ENCODE results near the gene RAB11FIP4. TPM values are rescaled to one million over a fixed set of nuclear protein-coding genes. Genes with fewer than 3 reads are reported as not detected.

Gene RAB11FIP4
- total RNA-seq, 2 donors from 2014 or later, result 22.5 to 30.8 TPM

- Histone ChIP-seq H3K9me3 (no peaks in the 10 kb centered on the region), H3K27me3 (replicated peaks; ENCODE audit: insufficient read depth) (no peaks in the 10 kb centered on the region), H3K4me3 (no peak overlapping the region), H3K27ac (no peak overlapping the region), H3K36me3 (no peaks in the 10 kb centered on the region), H3K4me1 (replicated peaks) (no peaks in the 10 kb centered on the region)
- intact Hi-C loops (cut with DNase I), result no loop called here
- no peak for DNase-seq (ENCODE audit: low spot score)
- 96% methylated on average over 4 of the region's 4 CpGs for WGBS
- TF ChIP-seq CTCF (IDR thresholded peaks at IDR 0.05), result no peak
- no peak for TF ChIP-seq POLR2AphosphoS5 (IDR thresholded peaks at IDR 0.05)
- TF ChIP-seq POLR2A (IDR thresholded peaks at IDR 0.05), result no peak
Measured at GRCh38 chr17:31518478-31518877, 127.0 kb downstream of the RAB11FIP4 start.

GRCh38 chr17:31521632-31522283 lies 130.3 kb downstream of the RAB11FIP4 start:
- TF ChIP-seq CTCF (IDR thresholded peaks at IDR 0.05), result no peak
- TF ChIP-seq POLR2A (IDR thresholded peaks at IDR 0.05), result no peak
- 95% methylated on average over 13 of the region's 13 CpGs for WGBS

GRCh38 chr17:31522284-31522931 lies 130.9 kb downstream of the RAB11FIP4 start:
- H3K27ac ChIP-seq, result no peak overlapping the region
- intact Hi-C loops (cut with DNase I), result no loop called here
- no peak for DNase-seq (ENCODE audit: low spot score)
- H3K36me3 ChIP-seq, result no peaks in the 10 kb centered on the region
- H3K4me3 ChIP-seq, result no peak overlapping the region
- WGBS, result 93% methylated on average over 16 of the region's 16 CpGs
- H3K27me3 ChIP-seq (replicated peaks; ENCODE audit: insufficient read depth), result no peaks in the 10 kb centered on the region
- H3K4me1 ChIP-seq (replicated peaks), result no peaks in the 10 kb centered on the region
- TF ChIP-seq CTCF (IDR thresholded peaks at IDR 0.05) (no peak), POLR2AphosphoS5 (IDR thresholded peaks at IDR 0.05) (no peak), POLR2A (IDR thresholded peaks at IDR 0.05) (no peak)
- H3K9me3 ChIP-seq, result no peaks in the 10 kb centered on the region

More at GRCh38 chr17:31521632-31522283, 130.3 kb downstream of the RAB11FIP4 start:
- H3K27me3 ChIP-seq (replicated peaks; ENCODE audit: insufficient read depth), result no peaks in the 10 kb centered on the region
- no peak overlapping the region for H3K27ac ChIP-seq
- DNase-seq (ENCODE audit: low spot score), result no peak
- no peaks in the 10 kb centered on the region for H3K4me1 ChIP-seq (replicated peaks)
- H3K4me3 ChIP-seq, result no peak overlapping the region
- H3K9me3 ChIP-seq, result no peaks in the 10 kb centered on the region
- intact Hi-C loops (cut with DNase I), result no loop called here
- no peaks in the 10 kb centered on the region for H3K36me3 ChIP-seq

- intact Hi-C loops (cut with DNase I), result no loop called here
- Histone ChIP-seq H3K36me3 (no peaks in the 10 kb centered on the region), H3K9me3 (no peaks in the 10 kb centered on the region), H3K4me3 (no peak overlapping the region), H3K4me1 (replicated peaks) (no peaks in the 10 kb centered on the region), H3K27me3 (replicated peaks; ENCODE audit: insufficient read depth) (no peaks in the 10 kb centered on the region), H3K27ac (no peak overlapping the region)
- no peak for DNase-seq (ENCODE audit: low spot score)
- no peak for TF ChIP-seq POLR2AphosphoS5 (IDR thresholded peaks at IDR 0.05)
- no peak for TF ChIP-seq POLR2A (IDR thresholded peaks at IDR 0.05)
- TF ChIP-seq CTCF (IDR thresholded peaks at IDR 0.05), result no peak
- 84% methylated on average over 8 of the region's 9 CpGs for WGBS
Measured at GRCh38 chr17:31522987-31523495, 131.6 kb downstream of the RAB11FIP4 start.

Data from prostate gland (tissue), 2 donors.